Trophoblast cell (in vitro differentiated cells and primary cell): Measurements from ENCODE around the gene SDCCAG8.

Source experiments
- DNase-seq, 2 donors: peaks; one replicate each; pipeline ENCODE4 v3.0.0-alpha.2; 2016
- H2AFZ ChIP-seq: 2 replicates; pipeline ENCODE4 v1.6.1; 2013; ENCODE audit warnings: low read length, moderate library complexity, mild to moderate bottlenecking; ENCODE audit not compliant: insufficient read depth, poor library complexity
- H2AK5ac ChIP-seq: 2 replicates; pipeline ENCODE4 v1.6.1; 2013; ENCODE audit warnings: mild to moderate bottlenecking, low read length
- H2BK120ac ChIP-seq: 2 replicates; pipeline ENCODE4 v1.6.1; 2013; ENCODE audit warnings: low read length, mild to moderate bottlenecking, moderate library complexity; ENCODE audit not compliant: insufficient read depth, poor library complexity
- H2BK12ac ChIP-seq: 2 replicates; pipeline ENCODE4 v1.6.1; 2013; ENCODE audit warnings: mild to moderate bottlenecking, low read length, moderate library complexity
- H2BK5ac ChIP-seq: 2 replicates; pipeline ENCODE4 v1.6.1; 2013; ENCODE audit warnings: low read length, low read depth, moderate library complexity, mild to moderate bottlenecking; ENCODE audit not compliant: poor library complexity
- H3K14ac ChIP-seq: 2 replicates; pipeline ENCODE4 v1.6.1; 2013; ENCODE audit warnings: mild to moderate bottlenecking, low read length
- H3K18ac ChIP-seq: 2 replicates; pipeline ENCODE4 v1.6.1; 2013; ENCODE audit warnings: mild to moderate bottlenecking, low read length
- H3K23ac ChIP-seq: 2 replicates; pipeline ENCODE4 v1.6.1; 2013; ENCODE audit warnings: low read length
- H3K27ac ChIP-seq: 2 replicates; pipeline ENCODE4 v1.5.1; 2013; ENCODE audit warnings: low read depth, mild to moderate bottlenecking, inconsistent platforms, low read length, moderate library complexity
- H3K27me3 ChIP-seq: 2 replicates; pipeline ENCODE4 v1.6.1; 2013; ENCODE audit warnings: inconsistent platforms, mild to moderate bottlenecking, low read length, moderate library complexity; ENCODE audit not compliant: insufficient read depth
- H3K36me3 ChIP-seq, 2 experiments: 1 replicate in 1 of 2; 2 replicates in 1 of 2; pipeline ENCODE4 v1.6.1; 2013; ENCODE audit warnings: low read length in 2 of 2, mild to moderate bottlenecking in 2 of 2, moderate library complexity in 1 of 2; ENCODE audit not compliant: insufficient read depth in 2 of 2, control insufficient read depth in 1 of 2
- H3K4ac ChIP-seq: 2 replicates; pipeline ENCODE4 v1.6.1; 2013; ENCODE audit warnings: low read depth, mild to moderate bottlenecking, low read length, moderate library complexity
- H3K4me1 ChIP-seq, 2 experiments: 1 replicate in 1 of 2; 2 replicates in 1 of 2; pipeline ENCODE4 v1.6.1; 2013; ENCODE audit warnings: low read length in 2 of 2, mild to moderate bottlenecking in 2 of 2, moderate library complexity in 1 of 2; ENCODE audit not compliant: insufficient read depth in 2 of 2, control insufficient read depth in 1 of 2
- H3K4me2 ChIP-seq: 2 replicates; pipeline ENCODE4 v1.6.1; 2013; ENCODE audit warnings: inconsistent platforms, mild to moderate bottlenecking, low read length, moderate library complexity
- H3K4me3 ChIP-seq: 2 replicates; pipeline ENCODE4 v1.5.1; 2013; ENCODE audit warnings: mild to moderate bottlenecking, low read depth, low read length, inconsistent platforms
- H3K79me1 ChIP-seq: one replicate; pipeline ENCODE4 v1.6.1; 2013; ENCODE audit warnings: low read length
- H3K79me2 ChIP-seq: 2 replicates; pipeline ENCODE4 v1.6.1; 2013; ENCODE audit warnings: low read length, mild to moderate bottlenecking; ENCODE audit not compliant: control insufficient read depth, insufficient read depth, poor library complexity
- H3K9ac ChIP-seq: 2 replicates; pipeline ENCODE4 v1.6.1; 2013; ENCODE audit warnings: mild to moderate bottlenecking, low read length
- H3K9me3 ChIP-seq: 2 replicates; pipeline ENCODE4 v1.6.1; 2013; ENCODE audit warnings: low read depth, mild to moderate bottlenecking, control low read depth, inconsistent platforms, low read length; ENCODE audit not compliant: insufficient read depth
- H4K12ac ChIP-seq: 2 replicates; pipeline ENCODE4 v1.6.1; 2013; ENCODE audit warnings: low read depth, mild to moderate bottlenecking, low read length, moderate library complexity
- H4K8ac ChIP-seq: 2 replicates; pipeline ENCODE4 v1.6.1; 2013; ENCODE audit warnings: low read depth, mild to moderate bottlenecking, low read length, moderate library complexity
- H4K91ac ChIP-seq: one replicate; pipeline ENCODE4 v1.6.1; 2013; ENCODE audit warnings: low read depth, mild to moderate bottlenecking, low read length, moderate library complexity
- WGBS: extraction: QIAGEN DNeasy Blood & Tissue Kit; methylation state at CpG from one replicate; pipeline ENCODE4 v1.1.7; 2013; ENCODE audit warnings: missing lambda C conversion rate; ENCODE audit not compliant: insufficient read length, insufficient coverage; ENCODE audit errors: extremely low coverage; 5-methylcytosine and 5-hydroxymethylcytosine counted together

Gene SDCCAG8

DNA sequence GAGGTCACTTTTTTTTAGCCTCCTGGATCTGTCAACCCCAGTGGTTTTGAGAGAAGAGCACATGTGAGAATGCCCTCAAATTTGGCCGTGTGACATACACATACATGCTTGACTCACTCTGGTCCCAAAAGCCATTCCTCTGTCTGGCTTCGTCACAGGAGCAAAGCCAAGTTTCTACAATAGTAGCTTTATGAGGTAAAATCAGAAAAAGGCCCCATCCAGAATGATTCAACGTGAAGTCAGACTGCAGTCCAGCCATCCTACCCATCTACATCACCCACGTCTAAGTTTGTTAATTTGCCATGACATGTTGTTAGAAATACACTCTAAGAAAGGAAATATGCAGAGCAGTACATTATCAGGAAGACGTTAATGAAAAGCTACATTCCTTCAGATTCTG, 245.2 kb downstream of the SDCCAG8 start:
- Histone ChIP-seq H3K4ac (no peak overlapping the region), H2BK120ac (no peak overlapping the region), H3K4me1 (peaks cover 3 to 6% of the 10 kb centered on the region in 2 experiments), H3K9me3 (no peaks in the 10 kb centered on the region), H3K4me3 (no peak overlapping the region), H3K4me2 (no peak overlapping the region), H2BK12ac (no peak overlapping the region), H2AK5ac (no peak overlapping the region), H3K9ac (no peak overlapping the region), H4K91ac (no peak overlapping the region), H4K12ac (no peak overlapping the region), H3K18ac (no peak overlapping the region), H3K27me3 (no peaks in the 10 kb centered on the region), H2AFZ (no peak overlapping the region), H3K79me1 (no peaks in the 10 kb centered on the region), H3K14ac (no peak overlapping the region), H3K79me2 (no peaks in the 10 kb centered on the region), H3K27ac (no peak overlapping the region), H3K36me3 (peaks cover 0 to 6% of the 10 kb centered on the region in 2 experiments), H3K23ac (no peak overlapping the region), H4K8ac (no peak overlapping the region), H2BK5ac (no peak overlapping the region)
- WGBS: no CpG with 5 or more reads among the region's 5 CpGs
- DNase-seq: no peak

DNA sequence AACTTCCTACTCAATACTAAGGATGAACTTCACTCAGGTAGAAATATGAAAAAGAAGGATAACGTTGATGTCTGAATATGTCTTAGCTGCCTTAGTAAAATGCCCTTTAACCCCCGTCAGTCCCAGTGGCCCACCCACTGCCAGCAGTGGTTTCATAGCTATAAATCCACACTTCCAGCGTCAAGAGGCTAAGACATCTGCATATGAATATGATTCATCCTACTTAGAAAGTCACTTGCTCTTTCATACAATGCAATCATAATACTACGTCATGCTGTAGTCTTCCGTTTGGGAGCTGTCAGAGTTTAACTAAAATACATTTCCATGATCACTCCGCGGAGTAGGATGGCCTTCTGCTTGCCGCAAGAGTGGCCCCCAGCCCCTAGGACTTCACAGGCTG, 247.3 kb downstream of the SDCCAG8 start:
- no peak overlapping the region for H2BK5ac ChIP-seq
- no peak for DNase-seq
- no peak overlapping the region for H2AFZ ChIP-seq
- no peak overlapping the region for H3K9ac ChIP-seq
- no peak overlapping the region for H4K91ac ChIP-seq
- no peak overlapping the region for H4K12ac ChIP-seq
- H3K4me3 ChIP-seq: no peak overlapping the region
- no peak overlapping the region for H3K23ac ChIP-seq
- no peaks in the 10 kb centered on the region for H3K9me3 ChIP-seq
- no peaks in the 10 kb centered on the region for H3K79me2 ChIP-seq
- H2BK120ac ChIP-seq: no peak overlapping the region
- no peaks in the 10 kb centered on the region for H3K4me1 ChIP-seq
- H3K27me3 ChIP-seq: no peaks in the 10 kb centered on the region
- WGBS: no CpG with 5 or more reads among the region's 8 CpGs
- H4K8ac ChIP-seq: no peak overlapping the region
- H3K4me2 ChIP-seq: no peak overlapping the region
- no peak overlapping the region for H2AK5ac ChIP-seq
- H3K79me1 ChIP-seq: no peaks in the 10 kb centered on the region
- H3K36me3 ChIP-seq: peaks cover 0 to 3% of the 10 kb centered on the region in 2 experiments
- H3K4ac ChIP-seq: no peak overlapping the region
- H3K27ac ChIP-seq: no peak overlapping the region
- H3K14ac ChIP-seq: no peak overlapping the region
- no peak overlapping the region for H2BK12ac ChIP-seq
- H3K18ac ChIP-seq: no peak overlapping the region

DNA sequence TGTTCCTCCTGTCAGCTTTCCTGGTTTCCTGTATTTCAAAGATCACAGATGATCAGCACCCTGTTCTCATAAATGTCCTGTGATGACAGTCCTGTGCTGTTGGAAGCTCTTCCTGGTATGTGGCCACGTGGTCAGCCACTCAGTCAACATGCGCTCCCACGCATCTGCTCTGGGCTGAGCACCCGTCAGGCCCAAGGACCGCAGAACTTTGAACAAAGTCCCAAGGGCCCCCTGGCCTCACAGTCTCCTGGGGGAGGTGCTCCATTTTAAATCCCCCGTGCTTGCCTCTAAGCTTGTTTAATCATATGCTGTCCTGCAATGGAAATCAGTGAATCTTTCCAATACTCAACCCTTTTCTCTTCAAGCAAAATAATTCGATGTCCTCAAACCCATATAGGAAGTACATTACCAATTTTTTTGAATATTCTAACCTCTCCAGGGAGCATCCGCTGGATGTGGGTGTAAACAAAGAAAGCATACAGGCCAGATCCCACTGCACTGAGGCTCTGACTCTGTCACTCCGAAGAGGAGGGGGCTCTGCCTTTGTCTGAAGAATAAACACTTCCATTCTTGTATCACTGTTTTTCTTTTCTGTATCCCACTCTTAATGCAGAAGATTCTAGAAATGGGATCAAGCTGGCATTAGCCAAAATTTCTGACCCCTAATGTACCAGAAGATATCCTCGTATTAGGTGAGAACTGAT, 250.3 kb downstream of the SDCCAG8 start:
- Histone ChIP-seq H3K4me1 (no peaks in the 10 kb centered on the region), H3K4me3 (peak overlapping the region; percentile 20), H3K27me3 (no peaks in the 10 kb centered on the region), H3K18ac (no peak overlapping the region), H3K9ac (no peak overlapping the region), H3K27ac (no peak overlapping the region), H4K91ac (no peak overlapping the region), H3K4me2 (no peak overlapping the region), H3K23ac (no peak overlapping the region), H2AK5ac (no peak overlapping the region), H3K9me3 (no peaks in the 10 kb centered on the region), H3K79me1 (no peaks in the 10 kb centered on the region), H3K4ac (no peak overlapping the region), H2BK12ac (no peak overlapping the region), H3K79me2 (no peaks in the 10 kb centered on the region), H2AFZ (no peak overlapping the region), H2BK5ac (no peak overlapping the region), H2BK120ac (no peak overlapping the region), H3K14ac (no peak overlapping the region), H4K12ac (no peak overlapping the region), H3K36me3 (peaks cover 0 to 5% of the 10 kb centered on the region in 2 experiments), H4K8ac (no peak overlapping the region)
- DNase-seq: no peak
- WGBS: no CpG with 5 or more reads among the region's 10 CpGs

DNA sequence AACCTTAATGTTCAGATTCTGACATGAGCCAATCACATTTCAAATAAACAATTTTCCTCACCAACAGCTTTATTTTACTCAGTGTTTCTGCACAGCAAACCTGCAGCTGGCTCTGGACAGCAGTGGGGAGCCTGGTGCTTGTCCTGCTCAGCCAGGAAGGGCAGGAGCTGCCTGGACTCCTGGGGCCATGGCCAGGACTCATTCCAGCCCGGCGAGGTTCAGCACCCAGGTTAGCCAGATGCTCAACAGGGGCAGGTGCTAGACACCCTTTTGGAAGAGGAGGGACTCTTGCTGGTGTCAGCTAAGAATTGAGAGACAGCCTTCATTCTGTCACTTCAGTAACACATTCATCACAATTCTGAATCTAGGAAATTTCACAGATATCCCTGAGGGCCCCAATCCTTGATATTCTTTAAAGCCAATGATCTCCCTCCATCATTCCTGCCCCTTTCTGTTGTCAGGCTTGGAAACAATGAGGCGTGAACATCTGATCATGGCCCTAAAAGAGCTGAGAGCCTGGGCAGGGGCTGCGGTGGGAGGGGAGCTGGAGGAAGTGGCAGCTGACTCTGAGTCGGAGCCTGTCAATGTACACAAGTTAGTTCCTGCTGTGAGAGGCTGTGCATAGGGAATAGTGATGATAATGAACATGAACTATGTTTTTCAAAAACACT, 251.3 kb downstream of the SDCCAG8 start:
- Histone ChIP-seq H2AFZ (no peak overlapping the region), H3K79me1 (no peaks in the 10 kb centered on the region), H3K36me3 (peaks cover 0 to 7% of the 10 kb centered on the region in 2 experiments), H2BK12ac (no peak overlapping the region), H3K14ac (no peak overlapping the region), H3K9me3 (no peaks in the 10 kb centered on the region), H2BK120ac (no peak overlapping the region), H3K4ac (no peak overlapping the region), H3K9ac (no peak overlapping the region), H3K27ac (no peak overlapping the region), H2AK5ac (no peak overlapping the region), H3K4me1 (no peaks in the 10 kb centered on the region), H3K79me2 (no peaks in the 10 kb centered on the region), H4K91ac (no peak overlapping the region), H2BK5ac (no peak overlapping the region), H3K23ac (no peak overlapping the region), H4K12ac (no peak overlapping the region), H4K8ac (no peak overlapping the region), H3K4me3 (no peak overlapping the region), H3K18ac (no peak overlapping the region), H3K27me3 (no peaks in the 10 kb centered on the region), H3K4me2 (no peak overlapping the region)
- no CpG with 5 or more reads among the region's 5 CpGs for WGBS
- DNase-seq: no peak
